ENCODE measurements around the gene MAP4K1.
"Not testable (repeated sequence)": the region's sequence is repeated elsewhere in the genome, so short reads cannot be mapped to it uniquely, and the experiment has no call there.

Gene MAP4K1

GRCh38 chr19:38619361-38620174 lies 1.8 kb upstream of the MAP4K1 start:
- no peak for DNase-seq

GRCh38 chr19:38618590-38619360 lies 1.0 kb upstream of the MAP4K1 start, which contains the start of gene EIF3K:
EIF3K (plus strand) TSS chr19:38619188; CDS start chr19:38619269, 81 bp downstream.
- peak; percentile 96 for DNase-seq

- DNase-seq, result no peak
These were observed 430 bp downstream of the MAP4K1 start for GRCh38 chr19:38617283-38617763.

GRCh38 chr19:38616265-38616664 lies 1.5 kb downstream of the MAP4K1 start:
- no peak for DNase-seq

- no peak for DNase-seq
These were observed 2.7 kb downstream of the MAP4K1 start for GRCh38 chr19:38615007-38615581.

- no peak for DNase-seq
These were observed 3.5 kb downstream of the MAP4K1 start for GRCh38 chr19:38614289-38614688.

- DNase-seq, result no peak
These were observed 11.6 kb downstream of the MAP4K1 start for GRCh38 chr19:38606131-38606530.

- not testable (repeated sequence) for DNase-seq
These were observed 14.9 kb downstream of the MAP4K1 start for GRCh38 chr19:38602856-38603255.

- DNase-seq, result no peak
These were observed 18.0 kb downstream of the MAP4K1 start for GRCh38 chr19:38599722-38600121.

- DNase-seq, result no peak
These were observed 20.7 kb downstream of the MAP4K1 start for GRCh38 chr19:38597075-38597474.

- DNase-seq, result no peak
These were observed 21.4 kb downstream of the MAP4K1 start for GRCh38 chr19:38596057-38596981.

GRCh38 chr19:38592940-38593339 lies 24.8 kb downstream of the MAP4K1 start:
- no peak for DNase-seq

- DNase-seq, result no peak
These were observed 29.7 kb downstream of the MAP4K1 start for GRCh38 chr19:38588041-38588440.

GRCh38 chr19:38587562-38587961 lies 30.2 kb downstream of the MAP4K1 start:
- no peak for DNase-seq

- no peak for DNase-seq
These were observed 33.8 kb downstream of the MAP4K1 start for GRCh38 chr19:38583985-38584305.

- DNase-seq, result no peak
These were observed 34.4 kb downstream of the MAP4K1 start for GRCh38 chr19:38583219-38583984.

GRCh38 chr19:38580080-38580479 lies 37.7 kb downstream of the MAP4K1 start:
- no peak for DNase-seq

- not testable (repeated sequence) for DNase-seq
These were observed 38.4 kb downstream of the MAP4K1 start for GRCh38 chr19:38579304-38579703.

- DNase-seq, result no peak
These were observed 39.9 kb downstream of the MAP4K1 start for GRCh38 chr19:38577826-38578225.

GRCh38 chr19:38571682-38572081 lies 46.1 kb downstream of the MAP4K1 start:
- DNase-seq, result no peak

- no peak for DNase-seq
These were observed 48.3 kb downstream of the MAP4K1 start for GRCh38 chr19:38569368-38569983.
